Ascending aorta (tissue), 2 donors: ENCODE measurements around the gene ZNF408. TPM values are rescaled to one million over a fixed set of nuclear protein-coding genes. Genes with fewer than 3 reads are reported as not detected.
"Not testable (repeated sequence)": the region's sequence is repeated elsewhere in the genome, so short reads cannot be mapped to it uniquely, and the experiment has no call there.

Source experiments
- DNase-seq, 2 donors: peaks; one replicate each; pipeline ENCODE4 v3.0.0-alpha.2; 2019; ENCODE audit warnings: low spot score in 2 of 2
- H3K27ac ChIP-seq, 2 donors: fragments of 200-600 bp; sonication (generic); one replicate each; pipeline ENCODE4 v1.5.1; 2016 to 2017; ENCODE audit warnings: mild to moderate bottlenecking in 1 of 2
- H3K27me3 ChIP-seq: fragments of 200-600 bp; sonication (generic); one replicate; pipeline ENCODE4 v1.5.1; 2017
- H3K36me3 ChIP-seq, 2 donors: fragments of 200-600 bp; sonication (generic); one replicate each; pipeline ENCODE4 v1.5.1; 2016
- H3K4me1 ChIP-seq, 2 donors: fragments of 200-600 bp; sonication (generic); one replicate each; pipeline ENCODE4 v1.5.1; 2016 to 2017; ENCODE audit warnings: mild to moderate bottlenecking in 1 of 2
- H3K4me3 ChIP-seq, 2 donors: fragments of 200-600 bp; sonication (generic); one replicate each; pipeline ENCODE4 v1.5.1; 2016 to 2017; ENCODE audit warnings: mild to moderate bottlenecking in 1 of 2
- H3K9me3 ChIP-seq, 2 donors: fragments of 200-600 bp; sonication (generic); one replicate each; pipeline ENCODE4 v1.5.1; 2016
- intact Hi-C: fragments of 100-400 bp; cut with DNase I; formaldehyde crosslinking; loops from one replicate; pipeline ENCODE4 v1.15.1; 2023
- total RNA-seq: library from RNA; depleted of rRNA; stranded (reverse); fragments of >200 nt; gene quantifications from one replicate; pipeline ENCODE4 v1.1.0, GENCODE V29; 2016
- TF ChIP-seq, protein P1 (sequence below), 3 experiments: fragments of 200-600 bp in 2 of 3; fragments of 450-650 bp in 1 of 3; sonication (generic) in 2 of 3; IDR thresholded peaks; one replicate each; pipeline ENCODE4 v1.5.1; 2016 to 2019; ENCODE audit warnings: antibody characterized with exemption in 3 of 3, mild to moderate bottlenecking in 1 of 3, moderate library complexity in 1 of 3

The ZNF408 gene
- total RNA-seq, 1 donor from 2014 or later: 9.7 TPM

DNA sequence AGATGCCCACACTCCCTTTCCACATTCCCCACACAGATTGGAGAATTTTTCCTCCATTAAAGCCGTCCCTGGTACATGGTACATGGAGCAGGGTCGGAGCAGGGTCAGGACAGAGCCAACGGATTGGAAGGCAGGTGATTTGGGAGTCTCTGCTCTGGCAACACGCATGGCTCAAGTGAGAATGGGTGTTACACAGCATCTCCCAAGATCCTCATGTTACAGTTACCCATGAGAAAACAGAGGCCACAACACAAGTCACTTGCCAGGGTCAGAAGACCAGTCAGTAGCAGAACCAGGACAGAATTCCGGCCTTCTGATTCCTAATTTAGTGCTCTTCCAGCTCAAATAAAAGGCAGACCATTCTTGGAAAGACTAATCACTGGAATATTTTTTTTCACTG lies 10.5 kb downstream of the ZNF408 start:
- Histone ChIP-seq H3K4me3 (no peak overlapping the region), H3K27ac (peak overlapping the region; percentile 95 to 96), H3K4me1 (peaks cover 5 to 37% of the 10 kb centered on the region in 2 donors), H3K9me3 (no peaks in the 10 kb centered on the region), H3K36me3 (peaks cover 14 to 22% of the 10 kb centered on the region in 2 donors), H3K27me3 (no peaks in the 10 kb centered on the region)
- no peak for DNase-seq
- intact Hi-C loops: loop anchor here (2.0 kb wide), 1 partner anchor 25 kb away; no protein-coding TSS in a partner anchor
- TF ChIP-seq, protein P1, sequence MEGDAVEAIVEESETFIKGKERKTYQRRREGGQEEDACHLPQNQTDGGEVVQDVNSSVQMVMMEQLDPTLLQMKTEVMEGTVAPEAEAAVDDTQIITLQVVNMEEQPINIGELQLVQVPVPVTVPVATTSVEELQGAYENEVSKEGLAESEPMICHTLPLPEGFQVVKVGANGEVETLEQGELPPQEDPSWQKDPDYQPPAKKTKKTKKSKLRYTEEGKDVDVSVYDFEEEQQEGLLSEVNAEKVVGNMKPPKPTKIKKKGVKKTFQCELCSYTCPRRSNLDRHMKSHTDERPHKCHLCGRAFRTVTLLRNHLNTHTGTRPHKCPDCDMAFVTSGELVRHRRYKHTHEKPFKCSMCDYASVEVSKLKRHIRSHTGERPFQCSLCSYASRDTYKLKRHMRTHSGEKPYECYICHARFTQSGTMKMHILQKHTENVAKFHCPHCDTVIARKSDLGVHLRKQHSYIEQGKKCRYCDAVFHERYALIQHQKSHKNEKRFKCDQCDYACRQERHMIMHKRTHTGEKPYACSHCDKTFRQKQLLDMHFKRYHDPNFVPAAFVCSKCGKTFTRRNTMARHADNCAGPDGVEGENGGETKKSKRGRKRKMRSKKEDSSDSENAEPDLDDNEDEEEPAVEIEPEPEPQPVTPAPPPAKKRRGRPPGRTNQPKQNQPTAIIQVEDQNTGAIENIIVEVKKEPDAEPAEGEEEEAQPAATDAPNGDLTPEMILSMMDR (IDR thresholded peaks at IDR 0.05): no peak

- Histone ChIP-seq H3K36me3 (peaks cover 0 to 7% of the 10 kb centered on the region in 2 donors), H3K4me1 (peaks cover 5 to 37% of the 10 kb centered on the region in 2 donors), H3K27me3 (no peaks in the 10 kb centered on the region), H3K4me3 (no peak overlapping the region), H3K27ac (peak overlapping the region; percentile 95 to 96), H3K9me3 (no peaks in the 10 kb centered on the region)
- no peak for DNase-seq
- intact Hi-C loops: no loop called here
- TF ChIP-seq, protein P1 (IDR thresholded peaks at IDR 0.05): no peak
These were observed 12.2 kb downstream of the ZNF408 start for GRCh38 chr11:46712874-46713576.

DNA sequence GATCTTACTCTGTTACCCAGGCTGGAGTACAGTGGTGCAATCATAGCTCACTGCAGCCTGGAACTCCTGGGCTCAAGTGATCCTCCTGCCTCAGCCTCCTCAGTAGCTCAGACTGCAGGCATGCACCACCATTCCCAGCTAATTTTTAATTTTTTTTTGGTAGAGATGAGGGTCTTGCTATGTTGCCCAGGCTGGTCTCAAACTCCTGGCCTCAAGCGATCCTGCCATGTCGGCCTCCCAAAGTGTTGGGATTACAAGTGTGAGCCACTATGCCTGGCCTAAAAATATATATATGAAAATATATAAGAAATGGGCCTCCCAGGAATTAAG lies 17.0 kb downstream of the ZNF408 start:
- H3K36me3 ChIP-seq, H3K27ac ChIP-seq, H3K27me3 ChIP-seq, DNase-seq, H3K9me3 ChIP-seq, intact Hi-C loops, H3K4me3 ChIP-seq: not testable (repeated sequence)
- peaks cover 5 to 20% of the 10 kb centered on the region in 2 donors for H3K4me1 ChIP-seq

GRCh38 chr11:46718155-46719019 lies 17.6 kb downstream of the ZNF408 start:
- no peaks in the 10 kb centered on the region for H3K9me3 ChIP-seq
- H3K4me3 ChIP-seq: no peak overlapping the region
- no peaks in the 10 kb centered on the region for H3K36me3 ChIP-seq
- TF ChIP-seq, protein P1 (IDR thresholded peaks at IDR 0.05): no peak
- no peak for DNase-seq
- H3K4me1 ChIP-seq: peaks cover 1 to 18% of the 10 kb centered on the region in 2 donors
- intact Hi-C loops: no loop called here
- no peaks in the 10 kb centered on the region for H3K27me3 ChIP-seq
- H3K27ac ChIP-seq: no peak overlapping the region

DNA sequence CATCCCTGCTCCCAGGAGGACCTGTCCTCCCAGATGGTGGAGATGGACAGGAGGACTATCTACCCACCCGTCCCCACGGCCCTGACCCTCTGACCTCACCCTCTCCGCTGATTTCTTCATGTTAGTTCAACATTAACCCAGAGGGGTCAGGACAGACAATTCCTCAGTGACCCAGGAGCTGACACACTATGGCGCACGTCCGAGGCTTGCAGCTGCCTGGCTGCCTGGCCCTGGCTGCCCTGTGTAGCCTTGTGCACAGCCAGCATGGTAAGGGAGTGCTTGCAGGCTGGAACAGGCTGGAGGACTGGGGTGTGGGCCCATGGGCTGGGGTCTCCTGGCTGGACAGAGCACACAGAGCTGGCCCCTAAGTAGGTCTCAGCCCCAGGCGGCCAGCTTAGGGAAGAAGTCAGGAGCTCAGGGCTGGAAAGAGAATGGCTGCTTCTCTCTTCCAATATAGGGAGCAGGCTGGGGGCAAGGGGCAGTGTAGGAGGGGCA lies 18.3 kb downstream of the ZNF408 start, which contains the start of gene F2:
TSS of gene F2 (plus strand) at position 166 of the 495 bp plus-strand sequence. CDS start at position 189, 23 bp downstream.
- Histone ChIP-seq H3K27ac (no peak within 1 kb of the TSS), H3K9me3 (no peaks in the 10 kb centered on the region), H3K27me3 (no peaks in the 10 kb centered on the region), H3K4me3 (no peak within 1 kb of the TSS), H3K36me3 (no peaks in the 10 kb centered on the region), H3K4me1 (peaks cover 0 to 12% of the 10 kb centered on the region in 2 donors)
- TF ChIP-seq, protein P1 (IDR thresholded peaks at IDR 0.05): no peak
- DNase-seq: no peak
- intact Hi-C loops: no loop called here
